Activated naive CD4-positive, alpha-beta T cell treated with anti-CD3 and anti-CD28 coated beads, Interleukin-2, amount 10 ng/mL, durations not matched to agents 7 days and 5 days (primary cell): ENCODE measurements around the gene SLC1A2.

Experiments used
- CTCF ChIA-PET: fragments of 350-600 bp; sonication (Branson Sonifier 250); formaldehyde crosslinking; loops from one replicate; lab custom pipeline; 2021; ENCODE audit warnings: antibody characterized with exemption; lab: Charles Lee
- DNase-seq: peaks from one replicate; pipeline ENCODE4 v3.0.0-alpha.2; 2020
- H3K27ac Mint-ChIP-seq: one replicate; pipeline ENCODE4 v1.8.0; 2021; ENCODE audit warnings: mild to moderate bottlenecking, moderate library complexity, mixed read lengths
- H3K27me3 Mint-ChIP-seq: one replicate; pipeline ENCODE4 v1.8.0; 2021; ENCODE audit warnings: mild to moderate bottlenecking, mixed read lengths
- H3K36me3 Mint-ChIP-seq: one replicate; pipeline ENCODE4 v1.8.0; 2021; ENCODE audit warnings: mixed read lengths
- H3K4me1 Mint-ChIP-seq: one replicate; pipeline ENCODE4 v1.8.0; 2021; ENCODE audit warnings: mixed read lengths
- H3K4me3 Mint-ChIP-seq: one replicate; pipeline ENCODE4 v1.8.0; 2021; ENCODE audit warnings: mild to moderate bottlenecking, moderate library complexity, mixed read lengths
- H3K9me3 Mint-ChIP-seq: one replicate; pipeline ENCODE4 v1.8.0; 2021; ENCODE audit warnings: mixed read lengths

The SLC1A2 gene

DNA sequence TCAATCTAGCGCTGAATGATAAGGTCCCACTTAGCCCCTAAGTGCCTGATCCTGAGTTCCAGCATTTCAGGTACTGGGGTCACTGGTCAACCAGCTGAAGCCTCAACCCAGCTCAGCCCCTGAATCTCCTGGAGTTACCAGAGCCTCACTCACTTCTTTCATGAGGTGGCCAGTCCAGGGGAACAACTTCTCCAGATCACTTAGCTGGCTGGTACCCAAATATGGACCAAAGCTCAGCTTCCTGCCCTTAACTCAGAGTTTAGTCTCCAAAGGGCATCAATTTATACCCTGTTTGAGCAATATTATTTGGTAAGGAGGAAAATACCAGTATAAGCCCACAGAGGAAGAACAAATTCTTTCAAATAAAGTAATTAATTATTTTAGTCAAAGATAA is 105.6 kb downstream of the SLC1A2 start:
- H3K36me3 Mint-ChIP-seq = no peaks in the 10 kb centered on the region
- H3K4me3 Mint-ChIP-seq = no peak overlapping the region
- peaks cover 10% of the 10 kb centered on the region for H3K27me3 Mint-ChIP-seq
- no peaks in the 10 kb centered on the region for H3K9me3 Mint-ChIP-seq
- CTCF ChIA-PET = no interaction called here
- DNase-seq = no peak
- no peak overlapping the region for H3K27ac Mint-ChIP-seq
- H3K4me1 Mint-ChIP-seq = peaks cover 19% of the 10 kb centered on the region

DNA sequence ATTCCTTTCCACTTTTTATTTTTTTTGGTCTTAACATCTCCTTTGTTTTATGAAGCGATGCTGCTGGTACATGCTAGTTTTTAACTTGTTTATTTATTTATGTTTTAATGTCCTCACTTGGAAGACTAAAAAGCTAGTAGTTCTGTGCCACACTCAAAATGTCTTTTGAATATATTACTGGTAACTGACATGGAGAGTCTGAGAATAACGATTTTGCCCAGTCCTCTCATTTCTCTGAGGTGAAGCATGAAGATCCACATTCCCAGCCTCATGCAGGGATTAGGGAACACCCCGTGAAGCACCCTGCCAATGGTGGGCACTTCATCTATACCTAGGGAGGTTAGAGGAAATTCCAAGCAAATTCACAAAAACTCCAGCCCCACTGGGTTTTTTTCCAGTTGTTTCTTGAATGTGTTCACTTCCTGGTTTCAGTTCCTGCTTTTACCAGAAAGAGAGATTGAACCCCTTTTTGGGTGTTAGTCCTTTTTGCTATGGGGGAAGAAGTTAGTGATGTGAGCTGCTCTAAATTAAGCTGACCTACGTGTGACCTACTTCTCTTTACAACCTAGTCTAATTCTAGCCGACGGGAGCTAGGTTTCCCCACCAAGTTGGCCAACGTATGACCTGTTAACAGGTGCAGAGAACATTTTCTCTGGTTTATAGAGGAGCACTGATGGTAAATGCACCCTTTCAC is 106.1 kb downstream of the SLC1A2 start:
- DNase-seq = no peak
- CTCF ChIA-PET = no interaction called here
- Mint-ChIP-seq H3K27me3 (peaks cover 10% of the 10 kb centered on the region), H3K27ac (no peak overlapping the region), H3K36me3 (no peaks in the 10 kb centered on the region), H3K9me3 (no peaks in the 10 kb centered on the region), H3K4me3 (no peak overlapping the region), H3K4me1 (peaks cover 19% of the 10 kb centered on the region)

DNA sequence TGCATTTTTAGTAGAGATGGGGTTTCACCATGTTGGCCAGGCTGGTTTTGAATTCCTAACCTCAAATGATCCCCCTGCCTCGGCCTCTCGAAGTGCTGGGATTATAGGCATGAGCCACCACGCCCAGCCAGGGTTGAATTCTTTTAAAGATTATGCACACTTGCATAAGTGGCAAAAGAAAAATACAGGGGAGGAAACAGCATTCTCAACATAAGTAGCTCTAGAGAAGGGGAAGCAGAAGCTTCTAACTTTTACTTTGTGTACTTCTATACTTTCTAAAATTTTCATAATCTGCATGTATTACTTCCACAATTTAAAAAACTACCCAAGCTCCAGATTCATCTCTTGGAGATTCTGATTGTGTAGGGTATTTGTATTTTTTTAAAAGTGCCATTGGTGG is 108.0 kb downstream of the SLC1A2 start:
- no peak overlapping the region for H3K4me3 Mint-ChIP-seq
- no peaks in the 10 kb centered on the region for H3K9me3 Mint-ChIP-seq
- no peaks in the 10 kb centered on the region for H3K36me3 Mint-ChIP-seq
- CTCF ChIA-PET = interaction anchor here (0.7 kb wide), 1 partner anchor 71 kb away, joined by 3 read pairs; no protein-coding TSS in a partner anchor
- no peak for DNase-seq
- H3K27ac Mint-ChIP-seq = no peak overlapping the region
- peaks cover 10% of the 10 kb centered on the region for H3K27me3 Mint-ChIP-seq
- peaks cover 12% of the 10 kb centered on the region for H3K4me1 Mint-ChIP-seq

DNA sequence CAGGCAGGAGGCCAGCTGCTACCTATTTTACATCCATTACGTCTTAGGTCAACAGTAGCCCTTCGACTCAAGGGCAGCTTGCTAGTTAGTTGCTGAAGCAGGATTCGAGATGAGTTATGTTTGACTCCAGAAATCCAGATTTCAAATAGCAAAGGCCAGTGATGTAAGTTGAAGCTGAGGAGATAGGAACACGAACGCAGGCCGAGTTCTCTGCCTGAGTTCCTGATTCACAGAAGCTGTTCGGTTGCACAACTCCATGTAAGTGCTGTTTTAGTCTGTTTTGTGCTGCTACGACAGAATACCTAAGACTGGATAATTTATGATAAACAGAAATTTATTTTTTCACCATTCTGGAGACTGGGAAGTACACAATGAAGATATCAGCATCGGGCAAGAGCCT is 111.2 kb downstream of the SLC1A2 start:
- Mint-ChIP-seq H3K4me3 (no peak overlapping the region), H3K9me3 (no peaks in the 10 kb centered on the region), H3K27me3 (peaks cover 8% of the 10 kb centered on the region), H3K36me3 (no peaks in the 10 kb centered on the region), H3K27ac (no peak overlapping the region), H3K4me1 (peaks cover 18% of the 10 kb centered on the region)
- DNase-seq = no peak
- CTCF ChIA-PET = interaction anchor here (1.4 kb wide), 1 partner anchor 9 kb away, joined by 3 read pairs; no protein-coding TSS in a partner anchor

DNA sequence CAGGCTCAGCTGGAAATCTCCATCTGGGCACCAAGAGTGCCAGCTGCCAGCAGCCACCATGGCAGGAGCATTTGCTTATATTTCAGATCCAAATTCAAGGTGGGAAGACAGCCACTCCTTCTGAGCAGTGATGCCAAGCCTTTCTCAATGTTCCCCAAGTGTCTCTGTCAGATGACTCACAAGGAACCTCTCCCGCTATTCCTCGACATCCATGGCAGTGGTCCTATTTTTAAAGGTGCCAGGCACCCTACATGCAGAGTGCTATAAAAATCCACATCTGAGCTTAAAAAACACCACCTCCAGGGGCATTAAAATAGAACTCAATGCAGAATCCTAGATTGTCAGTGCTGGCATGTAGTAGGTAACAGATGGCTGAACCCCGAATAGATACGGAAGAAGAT is 112.1 kb downstream of the SLC1A2 start:
- CTCF ChIA-PET = interaction anchor here (0.8 to 4.2 kb wide), 14 partner anchors 10 to 384 kb away, joined by 3 to 29 read pairs (median 4); no protein-coding TSS in a partner anchor
- H3K9me3 Mint-ChIP-seq = no peaks in the 10 kb centered on the region
- DNase-seq = no peak
- H3K27ac Mint-ChIP-seq = no peak overlapping the region
- H3K36me3 Mint-ChIP-seq = no peaks in the 10 kb centered on the region
- peaks cover 8% of the 10 kb centered on the region for H3K27me3 Mint-ChIP-seq
- no peak overlapping the region for H3K4me3 Mint-ChIP-seq
- peaks cover 15% of the 10 kb centered on the region for H3K4me1 Mint-ChIP-seq

DNA sequence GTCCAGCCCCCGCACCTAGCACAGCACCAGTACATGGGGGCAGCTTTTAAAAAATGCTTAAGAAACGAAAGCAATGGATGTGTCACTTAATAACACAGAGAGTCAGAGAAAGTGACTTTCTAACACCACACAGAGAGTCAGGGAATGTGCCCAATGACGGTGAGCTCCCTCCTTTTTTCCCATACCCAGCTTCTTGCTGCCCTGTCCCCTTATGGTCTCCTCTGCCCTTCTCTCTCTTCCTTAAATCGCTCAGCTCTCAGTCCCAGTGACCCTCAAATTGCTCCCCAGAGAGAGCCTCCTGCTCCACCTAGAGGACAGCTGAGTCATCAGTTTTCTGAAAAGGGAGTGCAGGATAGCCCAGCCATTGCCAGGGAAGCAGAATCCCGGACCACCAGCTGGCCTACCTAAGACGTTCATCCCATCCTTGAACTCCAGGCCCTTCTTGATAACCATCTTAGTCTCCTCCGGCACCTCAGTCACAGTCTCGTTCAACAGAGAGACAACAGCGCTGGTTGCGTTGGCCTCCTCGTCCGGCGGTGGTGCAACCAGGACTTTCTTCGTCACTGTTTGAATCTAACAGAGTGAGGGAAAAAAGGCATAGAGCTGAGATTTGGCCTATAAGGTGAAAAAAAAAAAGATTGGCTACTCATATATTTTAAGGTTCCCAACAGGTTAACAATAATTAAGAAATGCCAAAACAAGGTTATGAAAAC is 113.5 kb downstream of the SLC1A2 start:
- CTCF ChIA-PET = interaction anchor here (0.7 to 4.2 kb wide), 52 partner anchors 10 to 720 kb away, joined by 3 to 29 read pairs (median 4); partner anchors contain the start of genes CD44 and PDHX
- no peak overlapping the region for H3K27ac Mint-ChIP-seq
- H3K9me3 Mint-ChIP-seq = no peaks in the 10 kb centered on the region
- DNase-seq = peak; percentile 56
- no peak overlapping the region for H3K4me3 Mint-ChIP-seq
- H3K27me3 Mint-ChIP-seq = peaks cover 8% of the 10 kb centered on the region
- peaks cover 15% of the 10 kb centered on the region for H3K4me1 Mint-ChIP-seq
- H3K36me3 Mint-ChIP-seq = peaks cover 2% of the 10 kb centered on the region

DNA sequence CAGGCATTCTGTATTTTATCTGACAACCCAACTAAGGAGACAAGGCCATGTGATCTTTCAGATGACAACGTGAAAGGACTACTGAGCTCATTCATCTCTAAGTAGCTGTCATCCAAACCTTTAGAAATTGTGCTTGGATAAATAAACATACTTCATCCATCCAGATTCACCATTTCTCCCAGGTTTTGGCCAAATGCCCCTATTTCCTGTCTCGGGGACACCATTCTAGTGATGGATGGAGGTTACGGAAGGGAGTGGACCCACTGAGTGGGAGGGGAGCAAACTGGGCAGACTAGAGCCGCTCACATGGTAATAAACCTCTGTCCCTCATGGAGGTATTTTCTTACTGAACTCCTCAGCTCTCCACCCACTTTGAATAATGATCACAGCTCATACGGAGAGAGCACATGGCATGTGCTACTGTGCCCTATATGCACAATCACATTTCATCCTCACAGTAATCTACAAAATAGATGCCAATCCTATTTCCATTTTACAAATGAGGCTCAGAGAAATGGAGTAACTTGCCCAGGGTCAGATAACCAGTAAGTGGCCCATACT is 114.4 kb downstream of the SLC1A2 start:
- peaks cover 2% of the 10 kb centered on the region for H3K36me3 Mint-ChIP-seq
- peaks cover 8% of the 10 kb centered on the region for H3K27me3 Mint-ChIP-seq
- H3K9me3 Mint-ChIP-seq = no peaks in the 10 kb centered on the region
- CTCF ChIA-PET = interaction anchor here (0.7 to 4.2 kb wide), 46 partner anchors 11 to 388 kb away, joined by 3 to 29 read pairs (median 4); partner anchors contain the start of genes CD44 and PDHX
- no peak overlapping the region for H3K4me3 Mint-ChIP-seq
- DNase-seq = no peak
- no peak overlapping the region for H3K27ac Mint-ChIP-seq
- peaks cover 15% of the 10 kb centered on the region for H3K4me1 Mint-ChIP-seq

DNA sequence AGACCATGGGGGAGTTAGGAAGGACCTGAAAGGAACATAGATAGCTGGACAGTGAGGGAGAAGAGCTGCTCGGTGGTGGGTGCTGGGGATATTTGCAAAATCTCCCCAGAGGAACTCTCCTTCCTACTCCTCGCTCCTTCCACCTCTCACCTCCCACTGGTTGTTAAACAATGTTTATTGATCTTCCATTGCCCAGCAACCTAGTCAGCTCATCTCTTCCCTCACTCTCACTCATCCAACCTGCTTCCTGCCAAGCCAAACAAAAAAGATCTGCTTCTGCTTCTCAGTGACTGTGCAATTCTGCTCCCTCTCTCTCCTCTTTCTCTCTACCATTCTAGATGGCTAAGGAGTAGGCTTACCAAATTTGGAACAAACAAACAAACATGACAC is 115.0 kb downstream of the SLC1A2 start:
- Mint-ChIP-seq H3K27ac (no peak overlapping the region), H3K4me1 (peaks cover 15% of the 10 kb centered on the region), H3K27me3 (peaks cover 8% of the 10 kb centered on the region)

DNA sequence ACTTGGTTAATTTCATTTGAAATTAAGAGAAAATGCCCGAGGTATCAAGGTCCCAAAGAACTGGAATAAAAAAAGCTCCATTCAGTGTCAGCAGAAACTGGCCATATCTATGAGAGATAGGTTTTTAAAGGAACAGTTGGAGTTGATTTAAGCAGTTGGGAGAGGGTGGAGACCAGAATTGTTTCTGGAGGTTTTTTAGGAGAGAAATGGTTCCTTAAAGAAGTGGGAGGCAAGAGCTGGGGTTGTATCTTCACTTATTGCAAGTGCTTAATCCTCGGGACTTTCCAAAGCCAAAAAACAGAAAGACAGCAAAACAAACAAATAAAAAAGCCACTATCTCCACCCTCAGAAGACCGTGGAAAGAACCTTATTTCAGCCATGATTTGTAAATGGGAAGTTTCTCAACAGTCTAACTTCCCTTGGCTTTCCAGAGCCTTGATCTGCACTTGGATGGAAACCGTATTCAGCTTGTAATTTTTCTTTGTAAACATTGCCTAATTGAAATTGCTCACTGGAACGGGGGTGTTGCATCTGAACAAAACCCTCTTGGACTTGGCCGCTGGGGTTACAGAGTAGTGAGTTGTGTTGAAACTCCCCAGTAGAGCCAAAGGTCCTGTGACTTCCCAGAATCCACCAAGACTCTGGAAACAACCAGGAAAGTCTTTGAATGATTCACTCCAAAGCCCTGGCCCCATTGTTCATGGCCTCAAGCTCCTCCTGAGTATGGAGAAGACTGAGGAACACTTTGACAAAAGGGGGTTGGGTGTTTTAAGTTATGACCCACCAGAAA is 115.6 kb downstream of the SLC1A2 start:
- no peak for DNase-seq
- Mint-ChIP-seq H3K4me1 (peaks cover 15% of the 10 kb centered on the region), H3K27me3 (peaks cover 8% of the 10 kb centered on the region), H3K9me3 (no peaks in the 10 kb centered on the region), H3K27ac (no peak overlapping the region), H3K4me3 (no peak overlapping the region), H3K36me3 (peaks cover 2% of the 10 kb centered on the region)
- CTCF ChIA-PET = interaction anchor here (0.7 to 4.2 kb wide), 7 partner anchors 9 to 141 kb away, joined by 3 to 25 read pairs (median 5); no protein-coding TSS in a partner anchor

More for the DNA sequence above, 115.0 kb downstream of the SLC1A2 start:
- DNase-seq = no peak
- H3K9me3 Mint-ChIP-seq = no peaks in the 10 kb centered on the region
- no peak overlapping the region for H3K4me3 Mint-ChIP-seq
- H3K36me3 Mint-ChIP-seq = peaks cover 2% of the 10 kb centered on the region
- CTCF ChIA-PET = interaction anchor here (0.7 to 4.2 kb wide), 9 partner anchors 10 to 377 kb away, joined by 3 to 29 read pairs (median 9); partner anchors contain the start of gene CD44

DNA sequence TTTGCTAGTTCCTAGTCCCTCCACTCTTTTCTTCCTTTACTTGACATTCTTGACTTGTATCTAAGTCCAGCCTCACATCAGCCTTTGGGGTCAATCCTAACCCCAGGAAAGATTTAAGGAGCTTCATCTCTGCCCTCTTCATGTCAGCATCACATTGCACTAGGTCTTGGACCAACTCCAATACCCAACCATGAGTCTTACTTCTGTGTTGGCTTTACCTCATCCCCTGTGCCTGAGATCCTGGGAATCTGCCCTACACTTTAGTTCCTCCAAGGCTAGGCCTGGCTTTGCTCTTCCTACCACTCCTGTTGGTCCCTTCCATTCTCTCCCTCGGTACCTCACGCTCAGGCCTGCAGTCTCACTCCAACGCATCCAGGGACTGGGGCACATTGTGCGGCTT is 117.0 kb downstream of the SLC1A2 start:
- no peak for DNase-seq
- Mint-ChIP-seq H3K4me3 (no peak overlapping the region), H3K27ac (no peak overlapping the region), H3K27me3 (peaks cover 8% of the 10 kb centered on the region), H3K4me1 (peaks cover 15% of the 10 kb centered on the region), H3K9me3 (no peaks in the 10 kb centered on the region), H3K36me3 (peaks cover 2% of the 10 kb centered on the region)
- CTCF ChIA-PET = interaction anchor here (0.6 kb wide), 1 partner anchor 385 kb away, joined by 3 read pairs; no protein-coding TSS in a partner anchor

DNA sequence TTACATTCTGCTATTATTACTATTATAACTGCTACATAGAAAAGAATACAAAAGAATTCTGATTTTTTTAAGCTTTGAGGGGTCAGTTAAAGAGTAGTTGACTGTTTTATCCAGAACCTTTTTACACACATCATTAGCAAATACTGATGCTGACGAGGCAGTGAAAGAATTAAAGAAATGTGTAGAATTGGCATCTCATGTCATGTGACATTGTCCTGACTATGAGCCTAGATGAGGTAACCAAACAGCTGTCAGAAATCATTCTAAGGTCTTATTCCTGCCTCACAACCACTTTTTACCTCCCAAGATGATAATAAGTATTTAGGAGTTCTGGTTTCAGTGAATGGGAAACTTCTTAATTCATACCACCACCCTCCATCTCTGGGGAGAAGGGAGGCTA is 121.0 kb downstream of the SLC1A2 start:
- peaks cover 2% of the 10 kb centered on the region for H3K4me1 Mint-ChIP-seq
- no peak for DNase-seq
- no peak overlapping the region for H3K4me3 Mint-ChIP-seq
- CTCF ChIA-PET = interaction anchor here (1.4 kb wide), 1 partner anchor 16 kb away, joined by 3 read pairs; no protein-coding TSS in a partner anchor
- peaks cover 11% of the 10 kb centered on the region for H3K27me3 Mint-ChIP-seq
- H3K27ac Mint-ChIP-seq = no peak overlapping the region
- H3K36me3 Mint-ChIP-seq = peaks cover 2% of the 10 kb centered on the region
- H3K9me3 Mint-ChIP-seq = no peaks in the 10 kb centered on the region

DNA sequence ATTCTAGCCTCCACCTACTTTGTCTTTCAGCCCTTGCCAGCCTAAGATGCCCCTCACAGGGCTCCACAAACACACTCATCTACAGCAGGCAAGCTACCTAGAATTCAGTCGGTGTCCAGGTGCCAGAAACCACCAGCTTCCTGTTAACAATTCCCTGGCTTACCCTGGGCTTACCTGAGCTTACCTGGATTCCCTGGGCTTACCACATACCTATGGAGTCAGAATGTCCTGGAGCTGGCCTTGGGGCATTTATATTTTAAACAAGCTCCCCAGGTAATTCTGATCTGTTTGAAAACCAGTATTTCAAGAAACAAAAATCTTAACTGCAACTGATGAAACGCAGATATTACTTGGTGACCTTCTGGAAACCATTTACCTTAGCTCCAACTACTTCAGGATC is 123.6 kb downstream of the SLC1A2 start:
- CTCF ChIA-PET = interaction anchor here (4.4 kb wide), 1 partner anchor 9 kb away, joined by 25 read pairs; no protein-coding TSS in a partner anchor
- Mint-ChIP-seq H3K27ac (no peak overlapping the region), H3K4me3 (no peak overlapping the region), H3K4me1 (peaks cover 8% of the 10 kb centered on the region), H3K36me3 (no peaks in the 10 kb centered on the region), H3K9me3 (no peaks in the 10 kb centered on the region), H3K27me3 (peaks cover 13% of the 10 kb centered on the region)
- DNase-seq = no peak

DNA sequence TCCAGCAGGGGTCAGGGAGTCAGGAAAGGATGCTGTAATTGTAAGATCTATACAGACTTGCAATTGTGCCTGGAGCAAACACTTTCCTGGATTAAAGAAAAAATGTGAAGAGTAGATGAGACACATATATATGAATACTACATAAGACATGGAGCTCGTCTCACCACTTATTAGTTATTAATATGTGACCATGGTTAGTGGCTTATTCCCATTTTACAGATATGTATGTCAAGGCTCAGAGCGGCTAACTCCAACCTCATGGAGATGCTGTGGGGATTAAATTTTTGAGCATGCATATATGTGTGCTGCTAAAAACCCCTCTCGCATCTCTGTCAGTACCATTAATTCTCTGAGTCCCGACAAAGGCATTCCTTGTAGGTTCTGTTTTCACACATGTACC is 125.7 kb downstream of the SLC1A2 start:
- Mint-ChIP-seq H3K4me1 (peaks cover 12% of the 10 kb centered on the region), H3K4me3 (no peak overlapping the region), H3K27ac (no peak overlapping the region), H3K27me3 (peaks cover 13% of the 10 kb centered on the region), H3K36me3 (no peaks in the 10 kb centered on the region), H3K9me3 (no peaks in the 10 kb centered on the region)
- CTCF ChIA-PET = interaction anchor here (0.6 to 4.4 kb wide), 2 partner anchors 11 to 52 kb away, joined by 3 to 25 read pairs; no protein-coding TSS in a partner anchor
- no peak for DNase-seq
